HEK293 (cell line): ENCODE measurements around the gene NIPBL.

ENCODE experiments used
- KLF7 ChIP-seq: fragments of 450-650 bp; formaldehyde crosslinking; IDR thresholded peaks from 2 replicates; pipeline ENCODE4 v1.5.1; 2016; ENCODE audit warnings: missing biosample characterization, missing genetic modification characterization, borderline replicate concordance
- ZBTB21 ChIP-seq: fragments of 450-650 bp; formaldehyde crosslinking; IDR thresholded peaks from 2 replicates; pipeline ENCODE4 v1.5.1; 2017; ENCODE audit warnings: missing biosample characterization, missing genetic modification characterization
- ZNF155 ChIP-seq: fragments of 450-650 bp; formaldehyde crosslinking; IDR thresholded peaks from 2 replicates; pipeline ENCODE4 v1.5.1; 2016; ENCODE audit warnings: missing biosample characterization, missing genetic modification characterization
- ZNF214 ChIP-seq: fragments of 450-650 bp; formaldehyde crosslinking; IDR thresholded peaks from 2 replicates; pipeline ENCODE4 v1.5.1; 2017; ENCODE audit warnings: missing biosample characterization, mild to moderate bottlenecking, missing genetic modification characterization, borderline replicate concordance
- ZNF335 ChIP-seq: fragments of 450-650 bp; formaldehyde crosslinking; conservative IDR thresholded peaks from 2 replicates; pipeline ENCODE4 v1.5.1; 2016; ENCODE audit warnings: missing biosample characterization, missing genetic modification characterization
- ZNF501 ChIP-seq: fragments of 450-650 bp; formaldehyde crosslinking; IDR thresholded peaks from 2 replicates; pipeline ENCODE4 v1.5.1; 2016; ENCODE audit warnings: missing biosample characterization, missing genetic modification characterization
- ZNF629 ChIP-seq: fragments of 450-650 bp; formaldehyde crosslinking; IDR thresholded peaks from 2 replicates; pipeline ENCODE4 v1.5.1; 2017; ENCODE audit warnings: missing biosample characterization, missing genetic modification characterization
- ZNF670 ChIP-seq: fragments of 450-650 bp; formaldehyde crosslinking; IDR thresholded peaks from 2 replicates; pipeline ENCODE4 v1.5.1; 2016; ENCODE audit warnings: missing biosample characterization, missing genetic modification characterization, low read depth
- ZNF747 ChIP-seq: fragments of 450-650 bp; formaldehyde crosslinking; IDR thresholded peaks from 2 replicates; pipeline ENCODE4 v1.5.1; 2016; ENCODE audit warnings: missing biosample characterization, missing genetic modification characterization
- TF ChIP-seq, protein P1 (sequence below): fragments of 450-650 bp; formaldehyde crosslinking; IDR thresholded peaks from 2 replicates; pipeline ENCODE4 v1.5.1; 2016; ENCODE audit warnings: missing biosample characterization, missing genetic modification characterization
- TF ChIP-seq, protein P2 (sequence below): fragments of 450-650 bp; formaldehyde crosslinking; IDR thresholded peaks from 2 replicates; pipeline ENCODE4 v1.5.1; 2016; ENCODE audit warnings: missing biosample characterization, missing genetic modification characterization
- TF ChIP-seq, protein P3 (sequence below): fragments of 450-650 bp; formaldehyde crosslinking; IDR thresholded peaks from 2 replicates; pipeline ENCODE4 v1.5.1; 2017; ENCODE audit warnings: missing biosample characterization, missing genetic modification characterization

DNA sequence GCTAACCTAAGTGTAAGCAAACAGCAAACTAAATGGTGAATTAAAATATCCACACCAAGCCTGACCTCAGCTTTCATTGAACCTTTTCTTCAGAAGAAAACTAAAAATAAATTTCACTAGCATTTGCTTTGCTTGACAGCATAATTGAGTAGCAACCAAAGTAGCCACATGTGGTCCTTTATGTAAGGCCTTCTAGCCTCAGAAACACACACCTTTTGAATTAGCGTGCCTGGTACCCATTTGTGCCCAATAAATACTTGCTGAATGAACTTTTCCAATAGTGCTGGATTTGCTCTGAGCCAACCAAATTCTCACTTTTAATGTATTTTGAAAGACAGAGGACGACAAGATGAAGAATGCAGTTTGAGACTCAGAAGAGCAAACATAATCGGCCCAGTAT lies 2.1 kb upstream of the NIPBL start:
- TF ChIP-seq ZNF670 (tag by site-specific recombination) (no peak), ZNF501 (no peak), ZBTB21 (tag by site-specific recombination) (no peak), ZNF155 (tag by site-specific recombination) (no peak), ZNF214 (no peak), ZNF747 (no peak), KLF7 (tag by site-specific recombination) (no peak), ZNF629 (no peak), ZNF335 (no peak; the same call in 1 of the 2 replicates)
- TF ChIP-seq, protein P1, sequence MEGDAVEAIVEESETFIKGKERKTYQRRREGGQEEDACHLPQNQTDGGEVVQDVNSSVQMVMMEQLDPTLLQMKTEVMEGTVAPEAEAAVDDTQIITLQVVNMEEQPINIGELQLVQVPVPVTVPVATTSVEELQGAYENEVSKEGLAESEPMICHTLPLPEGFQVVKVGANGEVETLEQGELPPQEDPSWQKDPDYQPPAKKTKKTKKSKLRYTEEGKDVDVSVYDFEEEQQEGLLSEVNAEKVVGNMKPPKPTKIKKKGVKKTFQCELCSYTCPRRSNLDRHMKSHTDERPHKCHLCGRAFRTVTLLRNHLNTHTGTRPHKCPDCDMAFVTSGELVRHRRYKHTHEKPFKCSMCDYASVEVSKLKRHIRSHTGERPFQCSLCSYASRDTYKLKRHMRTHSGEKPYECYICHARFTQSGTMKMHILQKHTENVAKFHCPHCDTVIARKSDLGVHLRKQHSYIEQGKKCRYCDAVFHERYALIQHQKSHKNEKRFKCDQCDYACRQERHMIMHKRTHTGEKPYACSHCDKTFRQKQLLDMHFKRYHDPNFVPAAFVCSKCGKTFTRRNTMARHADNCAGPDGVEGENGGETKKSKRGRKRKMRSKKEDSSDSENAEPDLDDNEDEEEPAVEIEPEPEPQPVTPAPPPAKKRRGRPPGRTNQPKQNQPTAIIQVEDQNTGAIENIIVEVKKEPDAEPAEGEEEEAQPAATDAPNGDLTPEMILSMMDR (tag by site-specific recombination) = no peak
- TF ChIP-seq, protein P2, sequence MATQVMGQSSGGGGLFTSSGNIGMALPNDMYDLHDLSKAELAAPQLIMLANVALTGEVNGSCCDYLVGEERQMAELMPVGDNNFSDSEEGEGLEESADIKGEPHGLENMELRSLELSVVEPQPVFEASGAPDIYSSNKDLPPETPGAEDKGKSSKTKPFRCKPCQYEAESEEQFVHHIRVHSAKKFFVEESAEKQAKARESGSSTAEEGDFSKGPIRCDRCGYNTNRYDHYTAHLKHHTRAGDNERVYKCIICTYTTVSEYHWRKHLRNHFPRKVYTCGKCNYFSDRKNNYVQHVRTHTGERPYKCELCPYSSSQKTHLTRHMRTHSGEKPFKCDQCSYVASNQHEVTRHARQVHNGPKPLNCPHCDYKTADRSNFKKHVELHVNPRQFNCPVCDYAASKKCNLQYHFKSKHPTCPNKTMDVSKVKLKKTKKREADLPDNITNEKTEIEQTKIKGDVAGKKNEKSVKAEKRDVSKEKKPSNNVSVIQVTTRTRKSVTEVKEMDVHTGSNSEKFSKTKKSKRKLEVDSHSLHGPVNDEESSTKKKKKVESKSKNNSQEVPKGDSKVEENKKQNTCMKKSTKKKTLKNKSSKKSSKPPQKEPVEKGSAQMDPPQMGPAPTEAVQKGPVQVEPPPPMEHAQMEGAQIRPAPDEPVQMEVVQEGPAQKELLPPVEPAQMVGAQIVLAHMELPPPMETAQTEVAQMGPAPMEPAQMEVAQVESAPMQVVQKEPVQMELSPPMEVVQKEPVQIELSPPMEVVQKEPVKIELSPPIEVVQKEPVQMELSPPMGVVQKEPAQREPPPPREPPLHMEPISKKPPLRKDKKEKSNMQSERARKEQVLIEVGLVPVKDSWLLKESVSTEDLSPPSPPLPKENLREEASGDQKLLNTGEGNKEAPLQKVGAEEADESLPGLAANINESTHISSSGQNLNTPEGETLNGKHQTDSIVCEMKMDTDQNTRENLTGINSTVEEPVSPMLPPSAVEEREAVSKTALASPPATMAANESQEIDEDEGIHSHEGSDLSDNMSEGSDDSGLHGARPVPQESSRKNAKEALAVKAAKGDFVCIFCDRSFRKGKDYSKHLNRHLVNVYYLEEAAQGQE (tag by site-specific recombination) = no peak
- TF ChIP-seq, protein P3, sequence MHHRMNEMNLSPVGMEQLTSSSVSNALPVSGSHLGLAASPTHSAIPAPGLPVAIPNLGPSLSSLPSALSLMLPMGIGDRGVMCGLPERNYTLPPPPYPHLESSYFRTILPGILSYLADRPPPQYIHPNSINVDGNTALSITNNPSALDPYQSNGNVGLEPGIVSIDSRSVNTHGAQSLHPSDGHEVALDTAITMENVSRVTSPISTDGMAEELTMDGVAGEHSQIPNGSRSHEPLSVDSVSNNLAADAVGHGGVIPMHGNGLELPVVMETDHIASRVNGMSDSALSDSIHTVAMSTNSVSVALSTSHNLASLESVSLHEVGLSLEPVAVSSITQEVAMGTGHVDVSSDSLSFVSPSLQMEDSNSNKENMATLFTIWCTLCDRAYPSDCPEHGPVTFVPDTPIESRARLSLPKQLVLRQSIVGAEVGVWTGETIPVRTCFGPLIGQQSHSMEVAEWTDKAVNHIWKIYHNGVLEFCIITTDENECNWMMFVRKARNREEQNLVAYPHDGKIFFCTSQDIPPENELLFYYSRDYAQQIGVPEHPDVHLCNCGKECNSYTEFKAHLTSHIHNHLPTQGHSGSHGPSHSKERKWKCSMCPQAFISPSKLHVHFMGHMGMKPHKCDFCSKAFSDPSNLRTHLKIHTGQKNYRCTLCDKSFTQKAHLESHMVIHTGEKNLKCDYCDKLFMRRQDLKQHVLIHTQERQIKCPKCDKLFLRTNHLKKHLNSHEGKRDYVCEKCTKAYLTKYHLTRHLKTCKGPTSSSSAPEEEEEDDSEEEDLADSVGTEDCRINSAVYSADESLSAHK = no peak
